ENCODE measurements around the gene PI4KB. TPM values are rescaled to one million over a fixed set of nuclear protein-coding genes. Genes with fewer than 3 reads are reported as not detected.

The PI4KB gene
- total and polyA plus RNA-seq, 2 of the 13 experiments (the other 11 are each of a cell fraction or from before 2014, with no cell fraction given), result 19.5 to 29.3 TPM

DNA sequence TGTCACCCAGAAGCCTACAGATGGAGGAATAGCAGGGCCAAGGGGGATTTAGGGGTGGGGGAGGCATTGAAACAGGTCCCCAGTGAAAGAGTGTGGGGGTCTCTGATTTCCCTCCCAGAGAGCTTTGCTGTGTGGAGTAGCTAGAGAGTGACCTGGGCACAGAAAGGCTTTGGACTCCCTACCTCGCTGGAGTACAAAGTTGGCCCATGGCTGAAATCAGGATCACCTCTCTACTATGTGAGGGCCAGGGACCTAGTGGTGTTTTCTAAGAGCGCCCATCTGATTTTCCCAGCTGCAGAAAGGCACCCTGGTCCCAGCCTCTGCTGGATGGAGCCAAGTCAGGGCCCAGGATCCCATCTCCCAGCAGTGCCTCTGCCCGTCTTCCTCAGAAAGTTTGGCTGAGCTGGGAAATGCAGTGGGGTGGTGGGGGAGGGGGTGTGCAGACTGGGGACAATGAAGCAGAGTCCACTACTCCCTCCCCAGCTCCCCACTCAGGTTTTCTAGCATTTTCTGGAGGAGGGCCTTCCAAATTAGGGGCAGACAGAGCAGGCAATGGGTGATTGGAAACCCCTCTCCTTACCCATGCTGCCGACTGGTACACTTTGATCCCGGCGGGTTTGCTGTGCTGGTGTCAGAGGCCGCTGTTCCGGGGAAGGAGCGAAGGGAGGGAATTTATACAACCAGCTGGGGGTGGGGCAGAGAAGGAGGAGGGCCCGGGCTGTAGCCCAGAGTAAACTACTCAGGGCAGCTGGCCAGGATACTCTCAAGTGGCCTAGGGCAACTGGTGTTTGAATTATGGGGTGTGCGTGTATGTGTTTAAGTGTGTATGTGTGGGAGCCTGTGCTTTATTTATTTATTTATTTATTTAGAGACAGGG is 45.1 kb upstream of the PI4KB start, which contains the start of gene SELENBP1 (continued):
- TF ChIP-seq ZNF225 (CRISPR knock-in tag; IDR thresholded peaks at IDR 0.05) (no peak), DMAP1 (CRISPR knock-in tag; IDR thresholded peaks at IDR 0.05) (peak; percentile 42; the same call in 1 of the 2 replicates), SIN3A (IDR thresholded peaks at IDR 0.05; ENCODE audit: borderline replicate concordance, low read depth, low read length) (no peak; the same call in 1 of the 2 replicates), CEBPB (IDR thresholded peaks at IDR 0.05; ENCODE audit: borderline replicate concordance, low read depth, low read length) (no peak), ZNF775 (CRISPR knock-in tag; IDR thresholded peaks at IDR 0.05; ENCODE audit: borderline replicate concordance) (no peak), POLR2A (IDR thresholded peaks at IDR 0.05; ENCODE audit: insufficient read depth in 1 of 2, low read depth in 2 of 2, low read length in 2 of 2) (peak; percentile 87 to 93), ZSCAN21 (CRISPR knock-in tag; IDR thresholded peaks at IDR 0.05; ENCODE audit: borderline replicate concordance) (no peak), ZBTB21 (CRISPR knock-in tag; IDR thresholded peaks at IDR 0.05) (no peak), TAF1 (CRISPR knock-in tag; IDR thresholded peaks at IDR 0.05) (peak; percentile 69), NFE2L1 (CRISPR knock-in tag; IDR thresholded peaks at IDR 0.05; ENCODE audit: borderline replicate concordance) (no peak), FOXA1 (IDR thresholded peaks at IDR 0.05) (no peak), FOXA1 (CRISPR knock-in tag; IDR thresholded peaks at IDR 0.05) (no peak), PHB2 (IDR thresholded peaks at IDR 0.05; ENCODE audit: partially characterized antibody) (no peak), MXI1 (IDR thresholded peaks at IDR 0.05; ENCODE audit: borderline replicate concordance, low read depth, low read length) (peak; percentile 31; the same call in 1 of the 3 replicates), NCOR1 (IDR thresholded peaks at IDR 0.05; ENCODE audit: borderline replicate concordance, low read length) (peak; percentile 25; the same call in 1 of the 2 replicates), FOXC1 (CRISPR knock-in tag; IDR thresholded peaks at IDR 0.05; ENCODE audit: borderline replicate concordance) (no peak), ZNF136 (CRISPR knock-in tag; IDR thresholded peaks at IDR 0.05; ENCODE audit: low read depth) (no peak), IKZF4 (CRISPR knock-in tag; IDR thresholded peaks at IDR 0.05; ENCODE audit: borderline replicate concordance, low read depth, not compliant biosample characterization) (no peak), MYC (CRISPR knock-in tag; IDR thresholded peaks at IDR 0.05; ENCODE audit: borderline replicate concordance) (peak; percentile 77; the same call in 1 of the 2 replicates), ZBTB38 (CRISPR knock-in tag; IDR thresholded peaks at IDR 0.05) (no peak), POLR2AphosphoS2 (IDR thresholded peaks at IDR 0.05; ENCODE audit: low read depth, low read length) (no peak), ZNF326 (CRISPR knock-in tag; IDR thresholded peaks at IDR 0.05; ENCODE audit: borderline replicate concordance) (no peak), ERF (CRISPR knock-in tag; IDR thresholded peaks at IDR 0.05) (peak; percentile 54; the same call in 1 of the 2 replicates), CC2D1A (CRISPR knock-in tag; IDR thresholded peaks at IDR 0.05) (no peak), FOXJ3 (CRISPR knock-in tag; IDR thresholded peaks at IDR 0.05; ENCODE audit: borderline replicate concordance) (no peak)
- TF ChIP-seq, protein P1, sequence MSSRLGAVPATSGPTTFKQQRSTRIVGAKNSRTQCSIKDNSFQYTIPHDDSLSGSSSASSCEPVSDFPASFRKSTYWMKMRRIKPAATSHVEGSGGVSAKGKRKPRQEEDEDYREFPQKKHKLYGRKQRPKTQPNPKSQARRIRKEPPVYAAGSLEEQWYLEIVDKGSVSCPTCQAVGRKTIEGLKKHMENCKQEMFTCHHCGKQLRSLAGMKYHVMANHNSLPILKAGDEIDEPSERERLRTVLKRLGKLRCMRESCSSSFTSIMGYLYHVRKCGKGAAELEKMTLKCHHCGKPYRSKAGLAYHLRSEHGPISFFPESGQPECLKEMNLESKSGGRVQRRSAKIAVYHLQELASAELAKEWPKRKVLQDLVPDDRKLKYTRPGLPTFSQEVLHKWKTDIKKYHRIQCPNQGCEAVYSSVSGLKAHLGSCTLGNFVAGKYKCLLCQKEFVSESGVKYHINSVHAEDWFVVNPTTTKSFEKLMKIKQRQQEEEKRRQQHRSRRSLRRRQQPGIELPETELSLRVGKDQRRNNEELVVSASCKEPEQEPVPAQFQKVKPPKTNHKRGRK (CRISPR knock-in tag; IDR thresholded peaks at IDR 0.05), result no peak
- TF ChIP-seq, protein P2, sequence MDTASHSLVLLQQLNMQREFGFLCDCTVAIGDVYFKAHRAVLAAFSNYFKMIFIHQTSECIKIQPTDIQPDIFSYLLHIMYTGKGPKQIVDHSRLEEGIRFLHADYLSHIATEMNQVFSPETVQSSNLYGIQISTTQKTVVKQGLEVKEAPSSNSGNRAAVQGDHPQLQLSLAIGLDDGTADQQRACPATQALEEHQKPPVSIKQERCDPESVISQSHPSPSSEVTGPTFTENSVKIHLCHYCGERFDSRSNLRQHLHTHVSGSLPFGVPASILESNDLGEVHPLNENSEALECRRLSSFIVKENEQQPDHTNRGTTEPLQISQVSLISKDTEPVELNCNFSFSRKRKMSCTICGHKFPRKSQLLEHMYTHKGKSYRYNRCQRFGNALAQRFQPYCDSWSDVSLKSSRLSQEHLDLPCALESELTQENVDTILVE (CRISPR knock-in tag; IDR thresholded peaks at IDR 0.05), result no peak

Data from HepG2 (cell line).